DND-41 (cell line): ENCODE data around the gene CSNK1G1.

Source experiments
- EZH2 ChIP-seq: IDR thresholded peaks from 3 replicates; pipeline ENCODE4 v1.6.1; 2012; ENCODE audit warnings: borderline replicate concordance, low read depth, mild to moderate bottlenecking, moderate library complexity, low read length, inconsistent platforms; ENCODE audit not compliant: severe bottlenecking
- TF ChIP-seq, protein P1 (sequence below): IDR thresholded peaks from 2 replicates; pipeline ENCODE4 v1.5.1; 2012; ENCODE audit warnings: borderline replicate concordance, low read length, moderate library complexity, mild to moderate bottlenecking; ENCODE audit not compliant: poor library complexity, severe bottlenecking; ENCODE audit errors: extremely low read depth

GRCh38 chr15:64247906-64248541 is 107.9 kb downstream of the CSNK1G1 start:
- TF ChIP-seq, protein P1, sequence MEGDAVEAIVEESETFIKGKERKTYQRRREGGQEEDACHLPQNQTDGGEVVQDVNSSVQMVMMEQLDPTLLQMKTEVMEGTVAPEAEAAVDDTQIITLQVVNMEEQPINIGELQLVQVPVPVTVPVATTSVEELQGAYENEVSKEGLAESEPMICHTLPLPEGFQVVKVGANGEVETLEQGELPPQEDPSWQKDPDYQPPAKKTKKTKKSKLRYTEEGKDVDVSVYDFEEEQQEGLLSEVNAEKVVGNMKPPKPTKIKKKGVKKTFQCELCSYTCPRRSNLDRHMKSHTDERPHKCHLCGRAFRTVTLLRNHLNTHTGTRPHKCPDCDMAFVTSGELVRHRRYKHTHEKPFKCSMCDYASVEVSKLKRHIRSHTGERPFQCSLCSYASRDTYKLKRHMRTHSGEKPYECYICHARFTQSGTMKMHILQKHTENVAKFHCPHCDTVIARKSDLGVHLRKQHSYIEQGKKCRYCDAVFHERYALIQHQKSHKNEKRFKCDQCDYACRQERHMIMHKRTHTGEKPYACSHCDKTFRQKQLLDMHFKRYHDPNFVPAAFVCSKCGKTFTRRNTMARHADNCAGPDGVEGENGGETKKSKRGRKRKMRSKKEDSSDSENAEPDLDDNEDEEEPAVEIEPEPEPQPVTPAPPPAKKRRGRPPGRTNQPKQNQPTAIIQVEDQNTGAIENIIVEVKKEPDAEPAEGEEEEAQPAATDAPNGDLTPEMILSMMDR: no peak
- TF ChIP-seq EZH2: no peak
